ENCODE data around the gene NHSL2. TPM values are rescaled to one million over a fixed set of nuclear protein-coding genes. Genes with fewer than 3 reads are reported as not detected.

NHSL2 gene
- total RNA-seq, 1 donor from 2014 or later, result 11.3 TPM

DNA sequence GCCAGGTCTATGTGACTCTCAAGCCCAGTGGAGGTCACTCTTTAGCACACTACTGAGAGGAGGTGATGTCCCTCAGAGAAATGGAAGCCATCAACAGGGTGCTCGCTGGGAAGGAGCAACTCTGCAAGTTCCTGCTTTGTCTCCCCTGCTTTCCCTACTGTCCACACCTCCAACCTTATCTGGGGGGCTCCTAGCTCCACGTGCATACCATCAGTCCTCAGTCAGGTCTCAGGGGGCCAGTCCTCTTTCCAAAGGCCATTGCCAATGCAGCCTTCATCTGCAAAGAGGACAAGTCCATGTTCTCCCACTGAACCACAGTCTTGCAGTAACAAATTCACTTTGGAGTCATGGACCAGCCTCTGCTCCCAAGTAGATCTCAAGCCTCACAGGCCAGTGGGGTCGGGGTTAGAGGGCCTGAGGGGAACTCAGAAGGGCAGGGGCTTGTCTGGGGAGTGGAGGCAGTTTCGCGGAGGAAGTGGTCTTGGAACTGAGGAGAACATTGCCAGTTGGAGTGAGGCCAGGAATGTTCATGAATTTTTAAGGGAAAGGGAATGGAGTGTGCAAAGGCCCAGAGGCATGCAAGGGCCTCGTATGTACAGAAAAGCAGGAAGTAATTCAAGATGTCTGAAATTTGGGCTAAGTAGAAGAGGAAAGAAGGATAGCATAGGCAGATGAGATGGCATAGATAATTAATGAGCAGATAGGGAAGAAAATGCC lies 212.1 kb downstream of the NHSL2 start:
- H3K36me3 Mint-ChIP-seq, result no peaks in the 10 kb centered on the region
- peak overlapping the region; percentile 29 for H3K27ac Mint-ChIP-seq
- DNase-seq (ENCODE audit: extremely low spot score, unreplicated experiment), result no peak
- H3K9me3 Mint-ChIP-seq, result no peaks in the 10 kb centered on the region
- H3K27me3 Mint-ChIP-seq, result no peaks in the 10 kb centered on the region
- no peak overlapping the region for H3K4me3 Mint-ChIP-seq
- TF ChIP-seq, protein P1, sequence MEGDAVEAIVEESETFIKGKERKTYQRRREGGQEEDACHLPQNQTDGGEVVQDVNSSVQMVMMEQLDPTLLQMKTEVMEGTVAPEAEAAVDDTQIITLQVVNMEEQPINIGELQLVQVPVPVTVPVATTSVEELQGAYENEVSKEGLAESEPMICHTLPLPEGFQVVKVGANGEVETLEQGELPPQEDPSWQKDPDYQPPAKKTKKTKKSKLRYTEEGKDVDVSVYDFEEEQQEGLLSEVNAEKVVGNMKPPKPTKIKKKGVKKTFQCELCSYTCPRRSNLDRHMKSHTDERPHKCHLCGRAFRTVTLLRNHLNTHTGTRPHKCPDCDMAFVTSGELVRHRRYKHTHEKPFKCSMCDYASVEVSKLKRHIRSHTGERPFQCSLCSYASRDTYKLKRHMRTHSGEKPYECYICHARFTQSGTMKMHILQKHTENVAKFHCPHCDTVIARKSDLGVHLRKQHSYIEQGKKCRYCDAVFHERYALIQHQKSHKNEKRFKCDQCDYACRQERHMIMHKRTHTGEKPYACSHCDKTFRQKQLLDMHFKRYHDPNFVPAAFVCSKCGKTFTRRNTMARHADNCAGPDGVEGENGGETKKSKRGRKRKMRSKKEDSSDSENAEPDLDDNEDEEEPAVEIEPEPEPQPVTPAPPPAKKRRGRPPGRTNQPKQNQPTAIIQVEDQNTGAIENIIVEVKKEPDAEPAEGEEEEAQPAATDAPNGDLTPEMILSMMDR (conservative IDR thresholded peaks at IDR 0.05), result no peak
- peaks cover 18% of the 10 kb centered on the region for H3K4me1 Mint-ChIP-seq (ENCODE audit: unreplicated experiment)

DNA sequence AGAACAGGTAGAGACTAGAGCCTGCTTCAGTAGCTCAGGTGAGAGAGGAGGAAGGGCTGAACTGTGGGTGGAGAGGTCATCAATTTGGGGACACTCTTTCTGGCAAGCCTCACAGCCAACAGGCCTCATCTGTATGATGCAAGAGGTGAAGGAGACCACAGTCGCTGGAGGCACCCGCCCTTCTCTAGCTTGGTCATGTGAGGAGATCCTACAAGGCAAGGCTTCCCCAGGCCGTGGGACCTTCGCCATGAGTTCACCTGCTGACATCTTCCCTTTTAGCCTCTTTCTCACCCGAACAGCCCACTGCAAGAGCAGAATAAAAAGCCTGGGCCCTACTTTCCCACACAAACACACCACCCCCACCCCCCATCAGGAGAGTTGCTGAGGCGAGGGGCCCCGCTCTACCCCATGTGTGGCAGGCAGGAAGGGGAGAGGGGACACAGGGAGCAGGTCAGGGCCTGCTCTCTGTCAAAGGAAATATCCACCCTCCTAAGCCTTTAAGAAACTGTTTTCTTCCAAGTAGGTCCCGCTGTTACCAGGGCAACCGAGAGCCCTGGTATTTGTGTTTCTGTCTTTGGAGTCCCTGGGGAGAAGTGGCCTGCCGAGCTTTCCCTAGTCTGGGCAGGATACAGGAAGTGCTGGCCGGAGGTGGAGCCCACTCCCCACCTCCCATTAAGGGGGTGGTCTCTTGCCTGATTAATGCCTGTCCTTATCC lies 213.0 kb downstream of the NHSL2 start:
- no peak for DNase-seq (ENCODE audit: extremely low spot score, unreplicated experiment)
- Mint-ChIP-seq H3K36me3 (no peaks in the 10 kb centered on the region), H3K27ac (peak overlapping the region; percentile 81), H3K27me3 (no peaks in the 10 kb centered on the region), H3K4me3 (peak overlapping the region; percentile 28), H3K4me1 (ENCODE audit: unreplicated experiment) (peaks cover 18% of the 10 kb centered on the region), H3K9me3 (no peaks in the 10 kb centered on the region)
- TF ChIP-seq, protein P1 (conservative IDR thresholded peaks at IDR 0.05), result no peak

DNA sequence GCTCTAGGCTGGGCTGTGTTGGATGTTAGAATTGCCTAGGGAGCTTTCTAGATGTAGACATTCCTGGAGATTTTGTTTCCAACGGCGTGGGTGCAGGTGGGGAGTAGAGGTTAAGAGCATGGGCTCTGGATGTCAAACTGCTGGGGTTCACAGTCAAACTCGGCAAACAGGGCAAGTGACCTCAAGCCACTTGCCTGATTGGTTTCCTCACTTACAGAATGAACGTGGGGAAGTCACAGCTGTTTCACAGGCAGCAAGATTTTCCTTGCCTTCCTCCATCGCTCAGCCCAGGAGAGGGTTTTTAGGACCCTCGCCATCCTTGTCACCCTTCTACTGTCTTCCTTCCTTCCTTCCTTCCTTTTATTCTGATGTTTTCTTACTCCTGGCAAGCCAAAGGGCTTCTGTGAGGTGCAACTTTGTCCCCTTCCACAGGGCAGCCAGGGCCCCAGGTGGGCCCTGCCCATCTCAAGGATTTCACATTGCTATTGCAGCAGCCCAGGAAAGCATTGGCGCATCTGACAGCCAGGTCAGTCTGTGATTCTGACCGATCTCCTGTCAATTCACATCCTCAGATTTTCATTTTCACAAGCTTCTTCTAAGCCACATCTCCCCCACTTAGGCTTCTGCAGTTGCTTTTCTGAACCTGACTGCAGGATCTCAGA lies 214.0 kb downstream of the NHSL2 start:
- peaks cover 3% of the 10 kb centered on the region for H3K27me3 Mint-ChIP-seq
- no peak for DNase-seq (ENCODE audit: extremely low spot score, unreplicated experiment)
- peak overlapping the region; percentile 81 for H3K27ac Mint-ChIP-seq
- H3K4me3 Mint-ChIP-seq, result peak overlapping the region; percentile 28
- peaks cover 25% of the 10 kb centered on the region for H3K4me1 Mint-ChIP-seq (ENCODE audit: unreplicated experiment)
- H3K9me3 Mint-ChIP-seq, result peaks cover 7% of the 10 kb centered on the region
- TF ChIP-seq, protein P1 (conservative IDR thresholded peaks at IDR 0.05), result no peak
- H3K36me3 Mint-ChIP-seq, result peaks cover 9% of the 10 kb centered on the region

DNA sequence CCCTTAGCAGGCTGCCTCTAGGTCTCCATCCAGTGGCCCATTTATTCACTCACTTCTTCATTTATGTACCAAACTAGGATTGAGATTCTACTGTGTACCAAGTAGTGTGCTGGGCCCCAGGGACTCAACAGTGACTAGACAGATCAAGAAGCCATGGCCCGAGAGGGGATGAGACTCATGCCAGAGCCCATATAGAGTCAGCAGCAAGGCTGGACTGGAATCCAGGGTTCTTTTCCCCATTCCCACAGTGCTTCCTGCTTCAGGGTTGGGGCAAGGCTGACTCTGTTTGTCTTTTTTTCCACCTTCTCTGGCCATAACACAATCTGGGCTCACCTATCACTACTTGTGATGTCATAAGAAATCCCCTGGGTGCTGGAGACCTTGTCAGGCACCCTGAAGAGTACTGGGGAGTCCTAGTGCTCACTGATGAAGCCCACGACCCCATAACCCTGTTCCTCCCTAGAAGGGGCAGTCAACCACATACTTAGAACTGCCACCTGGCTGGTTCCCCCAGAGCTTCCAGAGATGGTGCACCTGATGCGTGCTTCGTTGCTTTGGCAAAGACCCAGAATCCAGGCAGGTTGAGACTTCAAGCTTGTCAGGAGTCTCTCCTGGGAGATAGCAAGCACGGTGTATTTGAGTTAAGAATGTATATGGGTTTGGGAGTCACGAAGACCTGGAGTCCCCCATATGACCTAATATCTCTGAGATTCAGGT lies 214.8 kb downstream of the NHSL2 start:
- DNase-seq (ENCODE audit: extremely low spot score, unreplicated experiment), result no peak
- H3K36me3 Mint-ChIP-seq, result peaks cover 18% of the 10 kb centered on the region
- H3K4me1 Mint-ChIP-seq (ENCODE audit: unreplicated experiment), result peaks cover 25% of the 10 kb centered on the region
- TF ChIP-seq, protein P1 (conservative IDR thresholded peaks at IDR 0.05), result no peak
- H3K9me3 Mint-ChIP-seq, result peaks cover 12% of the 10 kb centered on the region
- H3K27ac Mint-ChIP-seq, result no peak overlapping the region
- H3K27me3 Mint-ChIP-seq, result peaks cover 3% of the 10 kb centered on the region
- H3K4me3 Mint-ChIP-seq, result no peak overlapping the region

DNA sequence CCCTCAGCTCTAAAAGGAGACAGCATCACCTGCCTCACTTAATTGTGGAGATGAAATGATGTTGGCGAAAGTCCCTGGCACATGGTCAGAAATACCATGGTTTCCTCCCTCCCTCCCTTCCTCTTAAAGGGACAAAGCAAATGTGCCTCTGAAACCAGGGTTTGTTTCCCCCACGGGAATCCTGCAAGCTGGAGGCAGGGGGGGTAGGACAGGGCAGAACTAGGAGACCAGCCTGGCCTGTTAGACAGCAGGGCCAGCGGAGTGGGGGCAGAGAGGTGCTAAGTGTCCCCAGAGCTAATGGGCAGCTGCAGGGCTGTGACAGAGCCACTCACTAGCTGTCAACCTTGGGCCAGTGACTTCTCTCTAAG lies 215.4 kb downstream of the NHSL2 start:
- peaks cover 13% of the 10 kb centered on the region for H3K9me3 Mint-ChIP-seq
- H3K27me3 Mint-ChIP-seq, result peaks cover 3% of the 10 kb centered on the region
- no peak for DNase-seq (ENCODE audit: extremely low spot score, unreplicated experiment)
- peaks cover 19% of the 10 kb centered on the region for H3K36me3 Mint-ChIP-seq
- TF ChIP-seq, protein P1 (conservative IDR thresholded peaks at IDR 0.05), result no peak
- H3K4me1 Mint-ChIP-seq (ENCODE audit: unreplicated experiment), result peaks cover 25% of the 10 kb centered on the region
- no peak overlapping the region for H3K27ac Mint-ChIP-seq
- no peak overlapping the region for H3K4me3 Mint-ChIP-seq
